HG03469 (cell line): ENCODE data around the gene ADAMTS15.

Experiments used
- ATAC-seq: cut with Tn5 transposase; IDR thresholded peaks from one replicate; pipeline ENCODE4 v1.9.1; 2021; ENCODE audit warnings: mild to moderate bottlenecking, moderate library complexity, moderate number of reproducible peaks; ENCODE audit not compliant: unreplicated experiment

The ADAMTS15 gene, protein sequence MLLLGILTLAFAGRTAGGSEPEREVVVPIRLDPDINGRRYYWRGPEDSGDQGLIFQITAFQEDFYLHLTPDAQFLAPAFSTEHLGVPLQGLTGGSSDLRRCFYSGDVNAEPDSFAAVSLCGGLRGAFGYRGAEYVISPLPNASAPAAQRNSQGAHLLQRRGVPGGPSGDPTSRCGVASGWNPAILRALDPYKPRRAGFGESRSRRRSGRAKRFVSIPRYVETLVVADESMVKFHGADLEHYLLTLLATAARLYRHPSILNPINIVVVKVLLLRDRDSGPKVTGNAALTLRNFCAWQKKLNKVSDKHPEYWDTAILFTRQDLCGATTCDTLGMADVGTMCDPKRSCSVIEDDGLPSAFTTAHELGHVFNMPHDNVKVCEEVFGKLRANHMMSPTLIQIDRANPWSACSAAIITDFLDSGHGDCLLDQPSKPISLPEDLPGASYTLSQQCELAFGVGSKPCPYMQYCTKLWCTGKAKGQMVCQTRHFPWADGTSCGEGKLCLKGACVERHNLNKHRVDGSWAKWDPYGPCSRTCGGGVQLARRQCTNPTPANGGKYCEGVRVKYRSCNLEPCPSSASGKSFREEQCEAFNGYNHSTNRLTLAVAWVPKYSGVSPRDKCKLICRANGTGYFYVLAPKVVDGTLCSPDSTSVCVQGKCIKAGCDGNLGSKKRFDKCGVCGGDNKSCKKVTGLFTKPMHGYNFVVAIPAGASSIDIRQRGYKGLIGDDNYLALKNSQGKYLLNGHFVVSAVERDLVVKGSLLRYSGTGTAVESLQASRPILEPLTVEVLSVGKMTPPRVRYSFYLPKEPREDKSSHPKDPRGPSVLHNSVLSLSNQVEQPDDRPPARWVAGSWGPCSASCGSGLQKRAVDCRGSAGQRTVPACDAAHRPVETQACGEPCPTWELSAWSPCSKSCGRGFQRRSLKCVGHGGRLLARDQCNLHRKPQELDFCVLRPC

DNA sequence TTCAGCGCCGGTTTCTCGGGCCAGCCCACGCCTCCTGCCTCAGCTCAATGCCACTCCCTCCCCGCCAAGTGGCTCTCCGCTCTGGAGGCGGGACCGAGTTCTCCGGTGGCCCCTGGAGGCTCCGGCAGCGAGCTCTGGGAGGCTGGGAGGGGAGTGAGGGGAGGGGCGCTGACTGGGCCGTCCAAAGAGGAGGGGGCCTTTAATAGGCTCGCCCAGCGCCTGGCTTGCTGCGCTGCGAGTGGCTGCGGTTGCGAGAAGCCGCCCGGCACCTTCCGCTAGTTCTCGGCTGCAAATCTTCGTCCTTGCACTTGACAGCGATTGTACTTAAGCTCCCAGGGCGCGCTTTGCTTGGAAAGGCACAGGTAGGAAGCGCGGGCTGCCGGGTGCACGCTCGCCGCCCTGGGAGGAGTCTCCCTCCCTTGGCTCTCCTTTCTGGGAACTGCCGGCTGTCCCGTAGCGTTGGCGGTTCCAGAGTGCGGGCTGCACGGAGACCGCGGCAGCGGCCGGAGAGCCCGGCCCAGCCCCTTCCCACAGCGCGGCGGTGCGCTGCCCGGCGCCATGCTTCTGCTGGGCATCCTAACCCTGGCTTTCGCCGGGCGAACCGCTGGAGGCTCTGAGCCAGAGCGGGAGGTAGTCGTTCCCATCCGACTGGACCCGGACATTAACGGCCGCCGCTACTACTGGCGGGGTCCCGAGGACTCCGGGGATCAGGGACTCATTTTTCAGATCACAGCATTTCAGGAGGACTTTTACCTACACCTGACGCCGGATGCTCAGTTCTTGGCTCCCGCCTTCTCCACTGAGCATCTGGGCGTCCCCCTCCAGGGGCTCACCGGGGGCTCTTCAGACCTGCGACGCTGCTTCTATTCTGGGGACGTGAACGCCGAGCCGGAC is at the start of gene ADAMTS15:
Gene ADAMTS15, plus strand, starts transcription at position 230 of the 894 bp plus-strand sequence. Its CDS starts 329 bp downstream, at position 559.
- no peak for ATAC-seq

DNA sequence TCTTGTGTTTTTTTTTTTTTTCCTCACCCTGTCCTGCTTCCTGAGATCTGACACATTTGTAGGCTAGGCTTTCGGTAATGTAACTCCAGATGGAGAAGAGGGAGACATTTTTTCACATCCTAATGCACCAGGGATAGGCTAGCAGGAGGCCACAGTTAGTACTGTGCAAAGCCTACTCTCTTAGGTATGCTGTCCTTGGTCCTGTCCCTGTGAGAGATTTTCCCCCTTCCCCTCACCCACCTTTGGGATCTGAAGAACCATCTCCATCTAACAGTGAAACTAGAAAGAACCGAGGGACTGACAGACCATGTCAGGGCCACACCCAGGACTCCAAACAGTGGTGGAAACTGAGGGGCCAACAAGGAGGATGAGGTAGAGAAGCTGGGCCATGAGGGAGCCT is 49.2 kb upstream of the ADAMTS15 start:
- no peak for ATAC-seq

DNA sequence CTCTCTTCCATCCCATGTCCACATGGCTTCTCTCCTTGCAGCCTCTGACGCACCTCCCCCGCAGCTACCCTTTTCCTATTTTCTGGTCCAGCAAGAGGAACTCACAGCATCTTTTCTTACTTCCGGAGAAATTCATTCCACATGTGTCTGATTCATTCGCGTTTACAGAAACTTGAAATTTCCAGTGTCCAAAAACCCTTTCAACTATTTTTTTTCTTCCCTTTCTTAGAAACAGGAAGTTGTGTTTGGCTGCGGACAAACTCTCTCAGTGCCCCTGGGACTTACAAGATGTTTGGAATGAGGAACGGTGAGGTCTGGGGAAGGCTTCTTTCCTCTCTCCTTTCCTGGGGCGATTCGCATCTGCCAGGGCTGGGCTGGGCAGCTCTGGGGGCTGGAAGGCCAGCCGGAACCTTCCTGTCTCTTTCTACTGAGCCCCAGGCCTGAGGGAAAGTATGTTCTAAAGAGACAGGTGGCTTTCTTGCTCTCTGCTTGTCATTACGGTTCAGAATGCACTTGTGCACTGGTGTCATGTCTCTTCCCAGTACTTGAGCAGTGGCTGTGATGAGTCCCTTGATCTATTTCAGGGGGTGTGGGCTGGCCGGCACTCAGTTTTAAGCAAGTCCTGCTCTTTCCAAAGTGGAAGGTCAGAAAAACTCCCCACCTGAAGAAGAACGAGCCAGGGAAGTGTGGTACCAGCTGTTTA is 47.5 kb upstream of the ADAMTS15 start:
- no peak for ATAC-seq

DNA sequence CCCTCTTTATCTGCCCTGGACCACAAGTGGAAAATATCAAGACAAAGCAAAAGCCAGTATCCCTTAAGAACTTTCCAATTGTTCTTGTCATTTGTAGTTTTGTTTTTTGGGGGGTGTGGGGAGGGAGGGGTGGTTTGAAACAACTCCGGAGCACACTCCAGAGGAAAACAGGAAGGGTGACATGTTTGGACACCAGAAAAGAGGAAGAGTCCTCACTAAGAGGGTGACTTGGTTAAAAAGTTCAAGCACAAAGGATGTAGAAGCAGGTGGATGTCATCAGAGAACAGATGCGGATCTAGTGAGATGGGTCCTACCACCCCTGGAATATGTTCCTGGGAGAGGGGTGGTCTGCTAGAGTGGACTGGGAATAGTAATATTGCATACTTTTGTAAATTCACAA is 45.9 kb upstream of the ADAMTS15 start:
- ATAC-seq: no peak

DNA sequence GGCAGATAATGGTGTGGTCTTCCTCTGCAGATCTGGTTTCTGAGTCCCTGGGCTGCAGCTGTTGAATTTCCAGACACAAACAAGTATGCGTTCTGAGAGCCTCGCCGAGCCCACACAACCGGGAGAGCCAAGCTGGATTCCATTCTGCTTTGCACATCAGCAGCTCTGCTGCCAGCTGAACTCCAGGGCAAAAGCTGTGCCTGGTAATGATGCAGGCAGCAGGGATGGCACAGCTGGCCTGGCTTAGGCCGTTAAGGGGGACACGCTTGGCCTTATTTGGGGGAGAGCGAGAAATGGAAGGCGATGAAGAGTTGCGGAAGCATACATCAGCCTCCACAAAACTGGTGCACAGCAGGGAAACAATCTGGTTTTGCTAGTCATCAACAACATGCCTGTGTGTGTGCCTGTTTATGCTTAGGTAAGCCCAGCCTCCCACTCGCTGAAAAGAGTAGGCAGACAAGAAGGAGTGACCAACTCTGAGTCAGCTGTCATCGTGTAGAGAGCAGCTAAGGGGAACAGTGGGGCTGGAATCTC is 45.1 kb upstream of the ADAMTS15 start:
- ATAC-seq: no peak

DNA sequence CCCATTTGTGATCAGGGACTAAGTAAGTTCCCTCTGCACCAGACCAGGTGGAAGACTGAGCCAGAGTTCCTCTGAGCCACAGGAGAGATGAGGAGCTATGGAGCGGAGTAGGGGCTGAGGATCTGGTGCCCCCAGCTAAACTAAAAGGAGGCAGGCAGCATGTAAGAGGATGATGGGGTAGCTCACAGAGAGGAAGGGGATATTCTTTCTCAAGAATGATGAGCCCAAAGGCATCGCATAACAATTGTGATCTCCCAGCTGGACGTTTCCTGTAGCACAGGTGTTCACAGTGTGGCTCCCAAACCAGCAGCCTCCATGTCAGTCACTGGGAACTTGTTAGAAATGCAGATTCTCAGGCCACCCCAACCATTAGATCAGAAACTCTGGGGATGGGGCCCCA is 44.5 kb upstream of the ADAMTS15 start:
- no peak for ATAC-seq

DNA sequence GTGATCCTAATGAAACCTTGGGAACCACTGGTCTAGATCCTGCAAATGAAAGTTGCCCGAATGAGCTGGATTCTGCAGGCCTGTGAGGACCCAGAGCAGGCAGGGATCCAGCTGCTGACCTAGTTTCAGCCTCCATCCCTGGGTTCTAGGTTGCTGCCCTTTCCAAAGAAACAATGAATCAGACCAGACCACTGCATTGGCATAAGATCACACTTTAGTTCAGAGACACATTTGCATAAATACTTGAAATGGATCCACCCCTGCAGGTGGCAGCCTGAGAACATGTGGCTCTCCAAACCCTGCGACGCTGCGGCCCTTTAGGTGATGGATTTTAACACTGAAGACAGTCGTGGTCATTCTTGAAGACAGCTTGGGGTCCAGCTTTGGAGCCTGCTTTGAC is 43.7 kb upstream of the ADAMTS15 start:
- no peak for ATAC-seq

DNA sequence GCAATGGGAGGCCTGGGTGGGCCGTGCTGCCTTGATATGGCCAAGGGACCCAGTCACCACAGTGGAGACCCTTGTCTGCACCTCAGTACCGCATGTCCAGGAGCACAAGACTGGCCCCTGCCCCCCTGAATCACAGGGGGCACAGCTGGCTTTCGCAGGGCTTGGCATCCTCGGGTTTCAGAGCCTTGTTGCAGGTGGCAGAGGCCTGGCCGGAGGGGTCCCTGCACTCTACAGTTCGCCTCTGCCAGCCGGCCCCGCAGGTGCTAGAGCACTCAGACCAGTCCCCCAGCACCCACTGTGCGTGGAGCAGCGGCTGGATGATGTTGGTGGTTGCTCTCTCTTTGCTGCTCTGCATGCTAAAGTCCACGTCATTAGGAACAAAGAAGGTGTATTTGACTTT is 43.0 kb upstream of the ADAMTS15 start:
- ATAC-seq: no peak

DNA sequence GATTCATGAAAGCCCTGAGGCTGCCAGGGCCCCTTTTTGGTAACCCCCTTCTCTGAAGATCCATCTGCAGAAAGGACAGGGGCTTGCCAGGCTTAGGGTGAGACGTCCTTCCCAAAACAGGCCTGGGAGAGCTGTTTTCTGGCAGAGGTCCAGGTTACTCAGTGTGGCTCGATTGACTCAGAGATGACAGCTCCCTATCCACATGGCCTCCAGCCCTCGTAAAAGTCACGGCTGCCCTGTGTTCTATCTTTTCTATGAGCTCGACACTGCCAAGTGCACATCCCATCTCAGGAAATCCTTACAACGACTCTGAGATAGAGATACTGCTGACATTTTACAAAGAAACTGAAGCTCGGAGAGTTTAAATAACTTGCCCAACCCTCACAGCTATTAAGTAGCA is 40.5 kb upstream of the ADAMTS15 start:
- ATAC-seq: no peak

DNA sequence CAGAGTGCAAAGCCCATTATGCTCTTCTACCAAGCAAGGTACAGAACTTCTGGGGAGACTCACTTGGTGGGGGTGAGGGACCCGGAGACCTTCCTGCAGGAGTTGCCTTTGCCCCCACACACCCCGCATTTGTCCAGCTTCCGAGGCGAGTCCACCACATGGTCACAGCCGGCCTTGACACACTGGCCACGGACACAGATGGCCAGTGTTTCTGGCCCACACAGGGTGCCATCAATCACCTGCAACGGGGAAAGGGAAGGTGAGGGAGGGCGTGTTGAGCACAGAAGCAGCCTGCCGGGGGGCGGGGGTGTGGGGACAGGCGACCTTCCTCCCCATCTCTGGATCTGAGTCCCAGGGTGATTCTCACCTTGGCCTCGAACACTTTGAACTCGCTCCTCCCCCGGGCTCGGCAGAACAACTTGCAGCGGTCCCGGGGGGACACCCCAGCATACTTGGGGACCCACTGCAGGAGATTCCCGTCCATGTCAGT is 40.0 kb upstream of the ADAMTS15 start:
- no peak for ATAC-seq

DNA sequence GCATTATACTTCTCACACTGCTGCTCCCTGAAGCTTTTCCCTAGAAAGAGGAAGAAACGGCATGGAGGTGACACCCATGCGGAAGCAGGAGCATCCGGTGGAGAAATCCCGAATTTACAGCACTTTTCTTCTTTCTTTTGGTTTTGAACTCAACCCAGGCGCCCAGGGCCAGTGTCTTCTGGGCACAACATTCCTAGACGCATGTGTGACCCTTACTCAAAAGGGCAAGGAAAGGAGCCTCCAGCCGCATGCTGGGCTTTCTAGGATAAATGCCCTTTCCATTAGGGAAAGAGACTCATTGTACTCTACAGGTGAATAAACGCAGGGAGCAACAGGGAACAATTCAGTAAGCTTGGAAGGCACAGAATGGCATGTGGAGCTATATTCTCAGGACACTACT is 39.5 kb upstream of the ADAMTS15 start:
- ATAC-seq: no peak

DNA sequence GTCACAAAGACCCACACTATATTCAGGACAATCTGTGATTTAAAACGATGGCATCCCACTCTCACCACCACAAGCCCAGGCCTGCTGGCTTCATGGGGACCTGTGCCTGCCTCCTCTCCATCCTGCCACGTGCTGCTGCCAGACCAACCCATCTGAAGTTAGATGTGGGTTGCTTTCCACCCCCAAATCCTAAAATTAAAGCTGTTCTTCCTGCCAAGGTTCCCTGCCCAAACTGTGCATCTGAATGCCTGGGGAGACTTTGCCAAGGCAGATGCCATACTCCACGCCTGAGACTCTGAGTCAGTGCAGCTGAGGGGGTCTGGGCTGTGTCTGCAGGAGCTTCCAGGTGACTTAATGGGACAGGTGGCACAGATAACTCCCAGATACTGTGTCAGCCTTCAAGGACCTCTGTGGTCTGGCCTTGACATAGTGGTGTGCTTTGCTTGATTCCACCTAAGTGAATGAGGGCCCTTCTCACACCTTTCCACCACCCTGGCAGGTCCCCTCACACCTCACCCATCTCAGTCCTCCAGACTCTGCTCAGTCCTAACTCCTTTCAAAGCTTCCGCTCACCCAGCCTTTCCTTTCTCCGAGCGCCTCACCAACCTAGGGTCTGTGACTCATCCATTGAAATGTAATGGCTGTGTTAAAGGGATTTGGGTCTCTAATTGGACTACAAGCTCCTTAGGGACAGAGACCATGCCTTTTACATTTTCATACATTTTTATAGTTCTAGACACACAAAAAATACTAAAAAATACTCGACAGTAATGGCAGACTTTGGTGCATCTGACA is 38.7 kb upstream of the ADAMTS15 start:
- ATAC-seq: no peak

DNA sequence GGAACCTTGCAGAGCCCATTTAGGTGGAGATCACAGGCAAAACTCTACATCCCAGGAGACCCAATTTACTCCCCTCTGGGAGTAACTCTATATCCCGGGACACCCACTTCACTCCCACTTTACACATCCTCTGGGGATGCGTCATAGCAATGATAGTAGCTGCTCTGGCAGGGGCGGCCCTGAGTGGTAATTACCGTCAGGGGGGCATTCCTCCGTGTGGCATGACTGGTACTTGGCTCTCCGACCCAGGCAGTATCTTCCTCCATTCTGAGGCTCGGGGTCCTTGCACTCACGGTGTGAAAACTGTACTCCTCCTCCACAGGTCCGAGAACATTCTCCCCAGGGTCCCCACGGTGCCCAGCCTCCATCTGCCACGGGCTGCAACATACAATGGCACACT is 37.2 kb upstream of the ADAMTS15 start:
- no peak for ATAC-seq

DNA sequence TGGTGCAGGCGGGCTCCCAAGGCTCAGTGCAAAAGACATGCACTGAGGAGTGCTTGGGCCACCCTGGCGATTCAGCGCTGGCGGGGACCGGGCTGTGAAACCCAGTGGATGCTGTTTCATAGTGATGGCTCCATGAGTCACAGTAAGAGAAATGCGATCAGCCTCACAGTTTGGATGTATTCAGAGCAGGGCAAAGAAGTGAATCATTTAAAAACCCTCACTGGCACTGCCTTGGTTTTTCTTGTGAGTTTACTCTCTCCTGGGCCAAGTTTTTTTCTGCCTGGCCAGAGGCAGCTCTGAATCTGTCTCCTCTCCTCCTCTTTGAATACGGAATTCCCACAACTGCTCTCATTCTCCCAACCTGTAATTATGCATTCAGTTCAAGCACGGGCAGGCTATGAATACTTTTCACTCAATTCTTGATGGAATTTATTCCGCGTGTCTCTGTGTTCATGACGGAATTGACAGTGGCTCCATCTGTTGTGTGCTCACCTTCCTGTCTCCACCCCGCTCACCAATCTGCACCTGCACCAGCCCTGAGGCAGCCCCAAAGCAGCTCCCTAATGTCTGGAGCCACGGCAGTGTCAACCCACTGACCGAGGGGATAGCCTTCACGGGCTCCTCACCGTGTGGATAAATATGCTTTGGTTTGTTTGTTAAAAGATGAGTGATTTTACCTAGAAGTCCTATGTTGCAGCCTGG is 34.9 kb upstream of the ADAMTS15 start:
- no peak for ATAC-seq

DNA sequence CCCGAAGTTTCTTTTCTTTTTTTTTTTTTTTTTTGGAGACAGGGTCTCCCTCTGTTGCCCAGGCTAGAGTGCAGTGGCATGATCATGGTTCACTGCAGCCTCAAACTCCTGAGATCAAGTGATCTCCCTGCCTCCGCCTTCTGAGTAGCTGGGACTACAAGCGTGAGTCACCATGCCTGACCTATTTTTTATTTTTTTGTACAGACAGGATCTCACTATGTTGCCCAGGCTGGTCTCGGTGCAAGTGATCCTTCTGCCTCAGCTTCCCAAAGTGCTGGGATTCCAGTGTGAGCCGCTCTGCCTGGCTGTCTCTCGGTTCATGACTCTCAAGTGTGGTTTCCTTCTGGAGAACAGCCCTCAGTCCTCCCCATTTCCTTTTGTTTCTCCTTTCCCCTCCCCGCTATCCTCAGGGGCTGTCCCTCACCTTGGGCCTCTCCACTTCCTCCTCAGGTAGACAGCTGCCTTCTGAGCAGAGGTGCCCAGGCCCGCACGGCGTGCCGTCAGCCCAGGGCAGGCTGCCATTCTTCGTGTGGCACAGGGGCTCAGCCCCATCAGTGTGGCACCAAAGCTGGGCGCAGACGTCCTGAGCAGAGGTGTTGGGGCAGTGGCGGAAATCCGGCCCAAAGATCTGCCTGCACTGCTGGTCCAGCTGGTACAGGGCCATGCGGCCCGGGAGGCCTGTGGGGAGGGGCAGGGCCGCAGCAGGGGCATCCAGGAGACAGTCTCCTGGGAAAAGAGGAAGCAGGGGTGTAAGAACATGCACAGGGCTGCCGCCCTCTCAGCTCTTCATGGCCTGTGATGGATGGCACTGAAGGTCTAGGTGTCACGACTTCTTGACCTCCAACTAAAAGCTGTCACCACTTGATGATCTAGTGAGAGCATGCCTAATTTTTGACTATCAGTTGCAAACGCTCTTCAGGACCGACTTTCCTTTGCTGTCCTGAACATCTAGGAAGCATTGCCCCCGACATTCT is 34.1 kb upstream of the ADAMTS15 start:
- ATAC-seq: no peak

DNA sequence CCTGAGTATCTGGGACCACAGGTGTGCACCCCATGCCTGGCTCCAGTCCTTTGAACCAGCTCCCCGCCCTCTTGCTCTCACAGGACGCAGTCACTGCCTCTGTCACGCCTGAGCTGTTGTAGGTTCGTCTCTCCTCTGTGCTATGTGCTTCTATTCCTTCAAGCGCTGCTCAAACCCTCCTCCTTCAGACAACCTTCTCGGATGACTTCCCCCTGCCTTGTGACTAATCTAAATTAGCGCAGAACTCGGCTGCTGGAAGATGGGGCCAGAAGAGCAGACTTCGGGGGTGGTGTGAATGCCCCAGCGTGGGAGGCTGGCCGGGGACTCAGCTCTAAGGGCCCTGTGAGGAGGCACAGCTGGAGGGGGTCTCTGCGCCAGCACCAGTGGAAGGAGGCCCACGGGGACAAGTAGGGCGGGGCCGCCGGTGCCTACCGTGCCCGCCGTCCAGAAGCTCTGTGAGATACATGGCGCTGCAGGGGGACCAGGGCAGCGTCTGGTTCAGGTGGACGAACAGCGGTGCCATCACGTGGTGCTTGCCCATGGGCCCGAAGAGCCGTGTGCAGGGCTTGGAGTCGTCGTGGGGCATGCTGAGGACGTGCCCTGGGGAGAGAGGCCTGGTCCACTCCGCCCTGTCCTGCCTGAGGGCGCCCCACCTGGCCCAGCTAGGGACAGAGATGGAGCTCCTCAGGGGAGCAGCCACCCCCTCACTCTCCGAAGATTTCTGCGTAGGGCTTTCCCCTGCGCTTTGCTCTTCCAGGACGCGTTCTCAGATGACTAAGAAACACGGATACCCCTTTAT is 32.5 kb upstream of the ADAMTS15 start:
- ATAC-seq: no peak

DNA sequence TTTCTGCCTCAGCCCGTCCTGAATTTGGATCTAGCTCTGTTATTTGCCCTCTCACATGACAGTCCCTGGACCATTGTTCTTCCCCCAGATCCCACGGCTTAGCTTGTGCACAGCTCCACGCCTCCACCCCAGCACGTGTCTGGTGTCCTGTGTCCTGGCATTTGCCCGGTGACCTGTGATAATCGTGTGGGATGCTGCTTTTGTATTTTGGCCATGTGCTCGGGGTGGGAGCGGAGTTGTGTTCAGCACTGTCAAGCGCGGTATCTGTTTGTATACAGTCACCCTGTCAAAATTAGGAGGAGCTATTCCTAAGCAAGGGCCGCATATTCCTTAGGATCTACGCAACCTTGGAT is 31.9 kb upstream of the ADAMTS15 start:
- ATAC-seq: no peak
